Heart right ventricle (tissue), 16 donors: ENCODE results near the gene AKNA. TPM values are rescaled to one million over a fixed set of nuclear protein-coding genes. Genes with fewer than 3 reads are reported as not detected.
A peak's percentile ranks its signal among the peaks of the same experiment; 100 is the strongest.

ENCODE experiments used
- ATAC-seq, 8 donors: fragments of 200-7000 bp; cut with Tn5 transposase; one replicate each; pipeline ENCODE4 v1.9.1; 2020; ENCODE audit warnings: mild to moderate bottlenecking in 8 of 8, moderate library complexity in 8 of 8, moderate number of reproducible peaks in 1 of 8
- DNase-seq, 2 donors: peaks; one replicate each; pipeline ENCODE4 v3.0.0-alpha.2; 2020
- H3K27ac ChIP-seq, 10 donors: fragments of 200-600 bp; sonication (generic) in 2 of 10; one replicate each; pipeline versions ENCODE4 v1.5.0 to v1.8.0; 2020 to 2022; ENCODE audit warnings: mild to moderate bottlenecking in 3 of 10
- H3K27me3 ChIP-seq, 7 donors: fragments of 200-600 bp; one replicate each; pipeline ENCODE4 v1.8.0; 2021 to 2022; ENCODE audit warnings: mild to moderate bottlenecking in 2 of 7
- H3K36me3 ChIP-seq, 9 donors: fragments of 200-600 bp; sonication (generic) in 1 of 9; one replicate each; pipeline versions ENCODE4 v1.5.0 to v1.8.0; 2020 to 2022; ENCODE audit warnings: mild to moderate bottlenecking in 2 of 9
- H3K4me1 ChIP-seq, 9 donors: fragments of 200-600 bp; sonication (generic) in 1 of 9; one replicate each; pipeline versions ENCODE4 v1.5.0 to v1.8.0; 2020 to 2022; ENCODE audit warnings: mild to moderate bottlenecking in 4 of 9
- H3K4me3 ChIP-seq, 10 donors: fragments of 200-600 bp; sonication (generic) in 2 of 10; one replicate each; pipeline versions ENCODE4 v1.5.0 to v1.8.0; 2020 to 2022; ENCODE audit warnings: mild to moderate bottlenecking in 7 of 10, moderate library complexity in 2 of 10
- H3K9me3 ChIP-seq, 11 donors: fragments of 200-600 bp in 10 of 11; sonication (generic) in 2 of 11; one replicate each; pipeline versions ENCODE4 v1.5.0 to v1.8.0; 2013 to 2022; ENCODE audit warnings: mild to moderate bottlenecking in 2 of 11, control low read depth in 1 of 11, moderate library complexity in 1 of 11
- CTCF ChIP-seq, 9 donors: fragments of 200-600 bp; sonication (generic) in 2 of 9; IDR thresholded peaks; one replicate each; pipeline versions ENCODE4 v1.5.0 to v1.8.0; 2021 to 2022; ENCODE audit warnings: antibody characterized with exemption in 9 of 9, mild to moderate bottlenecking in 5 of 9, moderate library complexity in 1 of 9
- WGBS, 2 donors: extraction: QIAGEN DNeasy Blood & Tissue Kit; methylation state at CpG; one replicate each; pipeline ENCODE4 v1.1.7; 2013; ENCODE audit warnings: inconsistent platforms in 1 of 2; 5-methylcytosine and 5-hydroxymethylcytosine counted together
- intact Hi-C, 10 donors: fragments of 100-400 bp; cut with DNase I; formaldehyde crosslinking; loops; one replicate each; pipeline versions ENCODE4 v1.11.1 to v1.14.2; 2022
- polyA plus RNA-seq, 2 donors: library from polyadenylated mRNA; stranded (reverse); fragments of 200-250 nt; gene quantifications; one replicate each; pipeline ENCODE4 v1.2.3, GENCODE V29; 2013
- total RNA-seq, 10 donors: library from RNA; stranded (reverse); fragmentation: NEBNext Ultra II Directional in 3 of 10; extraction: Animal tissue kit (Norgen Biotek cat#: 25700) in 3 of 10; gene quantifications; one replicate each; pipeline versions ENCODE4 v1.2.1 to v1.2.4, GENCODE V29; 2021 to 2023
- donor health status: Arrhythmogenic right ventricular cardiomyopathy.
- donor health status: ischemic (EF 13 %, LVEDD 7.1; RV severe dilation, severe dysfunction).
- donor health status: healthy with polysubstance abuse.
- donor health status: DM: no; HTN: yes; CAD: no.
- donor health status: DM: no; HTN: no; CAD: no.
- donor health status: ischemic (EF 25% LVEDD 6.9; RV normal size, moderate dysfunction).
- donor health status: ischemic (EF 25% LVEDD 5.7; RV mildly dilated, moderate dysfunction).
- donor health status: healthy.
- donor health status: DM: yes; HTN: yes; CAD: no.
- donor health status: Ischemic cardiomyopathy.
- donor health status: ischemic (EF 35%, LVEDD 5.7; RV mildly dilated, moderate dysfunction).
- donor health status: nonischemic (EF 11% LVEDD 7.7; RV severe dilation, severe dysfunction).
- donor health status: DM: yes; HTN: yes; CAD: no.
- donor health status: PGD.
- donor health status: ischemic (EF 29% LVEDD 5.4; RV normal size, mild dysfunction).
- donor health status: nonischemic (EF 23%, LVEDD 6.1; RV moderate dilation, normal function).

AKNA gene
- total and polyA plus RNA-seq, 12 donors, result 2.7 to 20.5 (median 4.6) TPM

- peaks cover 0 to 14% (median 0%) of the 10 kb centered on the region in 11 donors for H3K9me3 ChIP-seq
- no peak for DNase-seq
- peaks cover 0 to 8% (median 0%) of the 10 kb centered on the region in 9 donors for H3K4me1 ChIP-seq
- no peaks in the 10 kb centered on the region for H3K27me3 ChIP-seq
- no peak for ATAC-seq
- TF ChIP-seq CTCF (IDR thresholded peaks at IDR 0.05), result no peak
- H3K27ac ChIP-seq, result no peak overlapping the region
- no peak overlapping the region for H3K4me3 ChIP-seq
- H3K36me3 ChIP-seq, result peaks cover 0 to 50% (median 0%) of the 10 kb centered on the region in 9 donors
- 96 to 97% methylated on average over 4 of the region's 4 CpGs for WGBS, 2 donors
- intact Hi-C loops, result loop anchor here in 1 of 10 donors (5.0 kb wide), 1 partner anchor 193 kb away; no protein-coding TSS in a partner anchor
Measured at GRCh38 chr9:114300153-114300845, 87.5 kb downstream of the AKNA start.

GRCh38 chr9:114299286-114300152 is 88.3 kb downstream of the AKNA start:
- no peak overlapping the region for H3K4me3 ChIP-seq
- intact Hi-C loops, result loop anchor here in 2 of 10 donors (5.0 to 10.0 kb wide), 2 partner anchors 145 to 192 kb away; partner anchors contain the start of gene COL27A1 (in 1 of the 2)
- peaks cover 0 to 58% (median 7%) of the 10 kb centered on the region in 9 donors for H3K36me3 ChIP-seq
- peaks cover 0 to 22% (median 0%) of the 10 kb centered on the region in 11 donors for H3K9me3 ChIP-seq
- peaks cover 0 to 6% (median 0%) of the 10 kb centered on the region in 9 donors for H3K4me1 ChIP-seq
- 71 to 79% methylated on average over 15 of the region's 15 CpGs for WGBS, 2 donors
- DNase-seq, result no peak
- no peaks in the 10 kb centered on the region for H3K27me3 ChIP-seq
- no peak overlapping the region for H3K27ac ChIP-seq
- no peak for TF ChIP-seq CTCF (IDR thresholded peaks at IDR 0.05)
- ATAC-seq, result peak in 1 of 8 donors; percentile 39

GRCh38 chr9:114296338-114296737 is 91.4 kb downstream of the AKNA start:
- no peak overlapping the region for H3K4me3 ChIP-seq
- peaks cover 0 to 6% (median 0%) of the 10 kb centered on the region in 9 donors for H3K4me1 ChIP-seq
- no peak overlapping the region for H3K27ac ChIP-seq
- 100% methylated on average over 1 of the region's 1 CpG for WGBS, 2 donors
- ATAC-seq (no peak), DNase-seq (no peak)
- TF ChIP-seq CTCF (IDR thresholded peaks at IDR 0.05), result no peak
- intact Hi-C loops, result loop anchor here in 1 of 10 donors (10.0 kb wide), 1 partner anchor 142 kb away; the partner anchor contains the start of gene COL27A1
- H3K36me3 ChIP-seq, result peaks cover 0 to 80% (median 10%) of the 10 kb centered on the region in 9 donors
- no peaks in the 10 kb centered on the region for H3K27me3 ChIP-seq
- H3K9me3 ChIP-seq, result peaks cover 0 to 26% (median 0%) of the 10 kb centered on the region in 11 donors

GRCh38 chr9:114294664-114295063 is 93.1 kb downstream of the AKNA start:
- H3K36me3 ChIP-seq, result peaks cover 0 to 73% (median 10%) of the 10 kb centered on the region in 9 donors
- ATAC-seq, result no peak

More at GRCh38 chr9:114294664-114295063, 93.1 kb downstream of the AKNA start:
- Histone ChIP-seq H3K4me1 (peaks cover 0 to 5% (median 0%) of the 10 kb centered on the region in 9 donors), H3K4me3 (no peak overlapping the region), H3K9me3 (peaks cover 0 to 26% (median 0%) of the 10 kb centered on the region in 11 donors), H3K27me3 (no peaks in the 10 kb centered on the region), H3K27ac (no peak overlapping the region)
- intact Hi-C loops, result loop anchor here in 8 of 10 donors (5.0 to 10.0 kb wide), 4 partner anchors 137 to 212 kb away; partner anchors contain the start of gene COL27A1 (in 2 of the 8)
- DNase-seq, result no peak
- TF ChIP-seq CTCF (IDR thresholded peaks at IDR 0.05), result no peak
